ENCODE measurements around the gene NDUFS7. TPM values are rescaled to one million over a fixed set of nuclear protein-coding genes. Genes with fewer than 3 reads are reported as not detected.

Gene NDUFS7
- polyA plus RNA-seq, 3 donors: 119 to 232 (median 211) TPM

DNA sequence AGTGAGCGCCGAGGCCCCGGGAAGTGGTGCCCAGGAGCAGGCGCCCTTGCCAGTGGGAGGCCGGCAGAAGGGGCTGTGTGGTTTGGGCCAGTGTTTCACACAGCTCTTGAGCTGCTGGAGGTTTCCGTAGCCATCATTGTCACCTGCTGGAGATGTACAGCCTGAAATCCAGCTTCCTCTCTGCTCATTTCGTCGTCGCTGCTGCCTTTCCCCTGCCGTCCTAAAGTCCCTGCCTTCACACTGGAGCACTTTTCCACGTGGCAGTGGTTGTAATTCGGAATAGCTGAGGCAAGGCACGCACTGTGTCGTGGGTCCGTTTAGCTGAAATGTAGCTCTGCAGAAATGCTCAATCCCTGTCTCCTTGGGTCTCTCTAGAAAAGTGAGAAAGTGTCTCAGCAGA is 36.9 kb downstream of the NDUFS7 start:
- H3K4me2 ChIP-seq (replicated peaks; ENCODE audit: extremely low read depth, low read length, poor library complexity, severe bottlenecking): no peak overlapping the region
- no peak overlapping the region for H2AFZ ChIP-seq (ENCODE audit: insufficient read depth, low read depth, low read length, poor library complexity, severe bottlenecking)
- H3K9ac ChIP-seq (ENCODE audit: insufficient read depth, low read length, poor library complexity, severe bottlenecking): no peak overlapping the region
- no peaks in the 10 kb centered on the region for H3K9me3 ChIP-seq (replicated peaks in 1 of 2; ENCODE audit: control insufficient read depth in 1 of 2, insufficient read depth in 1 of 2, low read length in 2 of 2)
- Mint-ChIP-seq H3K9me3 (no peaks in the 10 kb centered on the region), H3K36me3 (peaks cover 64 to 95% of the 10 kb centered on the region in 2 donors), H3K27ac (peak overlapping the region in 1 of 7 donors; percentile 21), H3K27me3 (ENCODE audit: low read depth in 3 of 3) (no peaks in the 10 kb centered on the region), H3K4me3 (no peak overlapping the region), H3K4me1 (peaks cover 11% of the 10 kb centered on the region)
- H3K27me3 ChIP-seq (ENCODE audit: control insufficient read depth in 2 of 2, insufficient read depth in 2 of 2, low read length in 2 of 2): no peaks in the 10 kb centered on the region
- WGBS (ENCODE audit: insufficient coverage): over 99% methylated on average over 15 of the region's 15 CpGs
- no peak for TF ChIP-seq CTCF (IDR thresholded peaks at IDR 0.05)
- H3K4me3 ChIP-seq (replicated peaks in 1 of 3; ENCODE audit: low read depth in 2 of 3, low read length in 3 of 3): no peak overlapping the region
- no peak for DNase-seq
- H3K79me2 ChIP-seq (ENCODE audit: insufficient read depth, low read length): peaks cover 75% of the 10 kb centered on the region
- no peak overlapping the region for H3K27ac ChIP-seq (ENCODE audit: low read depth in 1 of 2, low read length in 2 of 2)
- peaks cover 77 to 91% of the 10 kb centered on the region in 2 donors for H3K36me3 ChIP-seq (replicated peaks in 1 of 2; ENCODE audit: control insufficient read depth in 1 of 2, insufficient read depth in 2 of 2, low read length in 2 of 2)
- H4K20me1 ChIP-seq (ENCODE audit: insufficient read depth, low read length): peaks cover 96% of the 10 kb centered on the region
- intact Hi-C loops (cut with micrococcal nuclease): no loop called here
- peaks cover 9 to 11% of the 10 kb centered on the region in 2 donors for H3K4me1 ChIP-seq (ENCODE audit: control insufficient read depth in 1 of 2, insufficient read depth in 2 of 2, low read length in 2 of 2)

DNA sequence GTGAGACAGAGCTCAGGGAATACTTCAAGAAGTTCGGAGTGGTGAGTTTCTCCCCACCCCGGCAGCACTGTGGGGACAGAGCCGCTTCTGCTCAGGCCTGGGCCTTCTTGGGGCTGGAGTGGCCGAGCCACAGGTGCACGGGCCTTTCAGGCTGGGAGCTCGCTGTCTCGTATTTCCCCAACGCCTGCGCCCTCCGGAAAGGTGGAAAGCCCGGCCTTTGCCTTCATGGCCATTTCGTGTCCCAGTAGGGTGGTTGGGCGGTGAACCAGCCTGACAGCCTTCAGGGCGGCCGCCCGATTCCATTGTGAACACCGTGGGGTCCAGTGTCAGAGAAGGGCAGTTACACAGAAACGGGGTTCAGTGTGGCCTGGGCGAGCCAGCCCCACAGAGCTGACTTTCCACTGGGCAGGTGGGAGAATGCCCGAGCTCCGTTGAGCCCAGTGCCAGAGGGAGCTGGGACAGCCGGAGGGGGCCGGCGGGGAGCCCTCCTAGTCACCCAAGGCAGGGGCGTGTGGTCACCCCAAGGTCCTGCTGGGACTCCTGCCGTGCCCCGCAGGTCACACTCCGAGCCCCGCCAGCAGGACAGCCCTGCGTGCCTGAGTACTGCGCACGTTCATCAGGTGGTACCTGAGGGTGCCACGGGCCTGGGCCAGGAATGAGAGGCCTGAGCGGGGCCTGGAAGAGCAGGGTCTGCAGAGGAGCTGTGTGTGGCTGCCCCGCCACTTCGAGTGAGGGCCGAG is 37.7 kb downstream of the NDUFS7 start:
- H2AFZ ChIP-seq (ENCODE audit: insufficient read depth, low read depth, low read length, poor library complexity, severe bottlenecking): no peak overlapping the region
- Mint-ChIP-seq H3K4me1 (peaks cover 3% of the 10 kb centered on the region), H3K27ac (peak overlapping the region in 1 of 7 donors; percentile 34), H3K9me3 (no peaks in the 10 kb centered on the region), H3K36me3 (peaks cover 68 to 95% of the 10 kb centered on the region in 2 donors), H3K4me3 (no peak overlapping the region), H3K27me3 (ENCODE audit: low read depth in 3 of 3) (no peaks in the 10 kb centered on the region)
- H3K4me1 ChIP-seq (ENCODE audit: control insufficient read depth in 1 of 2, insufficient read depth in 2 of 2, low read length in 2 of 2): peaks cover under 1 to 3% of the 10 kb centered on the region in 2 donors
- peaks cover 85 to 97% of the 10 kb centered on the region in 2 donors for H3K36me3 ChIP-seq (replicated peaks in 1 of 2; ENCODE audit: control insufficient read depth in 1 of 2, insufficient read depth in 2 of 2, low read length in 2 of 2)
- H3K4me2 ChIP-seq (replicated peaks; ENCODE audit: extremely low read depth, low read length, poor library complexity, severe bottlenecking): no peak overlapping the region
- H3K27me3 ChIP-seq (ENCODE audit: control insufficient read depth in 2 of 2, insufficient read depth in 2 of 2, low read length in 2 of 2): no peaks in the 10 kb centered on the region
- H3K4me3 ChIP-seq (replicated peaks in 1 of 3; ENCODE audit: low read depth in 2 of 3, low read length in 3 of 3): no peak overlapping the region
- no peak overlapping the region for H3K27ac ChIP-seq (ENCODE audit: low read depth in 1 of 2, low read length in 2 of 2)
- H3K9me3 ChIP-seq (replicated peaks in 1 of 2; ENCODE audit: control insufficient read depth in 1 of 2, insufficient read depth in 1 of 2, low read length in 2 of 2): no peaks in the 10 kb centered on the region
- no peak overlapping the region for H3K9ac ChIP-seq (ENCODE audit: insufficient read depth, low read length, poor library complexity, severe bottlenecking)
- 96% methylated on average over 37 of the region's 37 CpGs for WGBS (ENCODE audit: insufficient coverage)
- DNase-seq: no peak
- H3K79me2 ChIP-seq (ENCODE audit: insufficient read depth, low read length): peaks cover 72% of the 10 kb centered on the region
- H4K20me1 ChIP-seq (ENCODE audit: insufficient read depth, low read length): peaks cover 96% of the 10 kb centered on the region
- intact Hi-C loops (cut with micrococcal nuclease): no loop called here
- no peak for TF ChIP-seq CTCF (IDR thresholded peaks at IDR 0.05)

Data from CD14-positive monocyte (primary cell).